GM12801 (cell line): ENCODE data around the gene HS3ST3B1.

Experiments
- CTCF ChIP-seq: IDR thresholded peaks from one replicate; pipeline ENCODE4 v1.5.1; 2011; ENCODE audit warnings: control low read depth; ENCODE audit not compliant: insufficient read length; ENCODE audit errors: extremely low read depth

Gene HS3ST3B1

GRCh38 chr17:14361945-14362508, 61.1 kb downstream of the HS3ST3B1 start:
- no peak for TF ChIP-seq CTCF

GRCh38 chr17:14366199-14366598, 65.3 kb downstream of the HS3ST3B1 start:
- TF ChIP-seq CTCF = no peak

- no peak for TF ChIP-seq CTCF
Observed at GRCh38 chr17:14372461-14372860, 71.6 kb downstream of the HS3ST3B1 start.

- TF ChIP-seq CTCF = no peak
Observed at GRCh38 chr17:14372905-14373613, 72.2 kb downstream of the HS3ST3B1 start.

- TF ChIP-seq CTCF = no peak
Observed at GRCh38 chr17:14373614-14374259, 72.9 kb downstream of the HS3ST3B1 start.

- TF ChIP-seq CTCF = no peak
Observed at GRCh38 chr17:14374268-14374667, 73.4 kb downstream of the HS3ST3B1 start.

- no peak for TF ChIP-seq CTCF
Observed at GRCh38 chr17:14376666-14377065, 75.8 kb downstream of the HS3ST3B1 start.
